Mesendoderm (in vitro differentiated cells): ENCODE data around the gene SEMA3G.

Experiments used
- DNase-seq: peaks from one replicate; pipeline ENCODE4 v3.0.0; 2013
- H2AK5ac ChIP-seq: 2 replicates; pipeline ENCODE4 v1.6.1; 2013; ENCODE audit warnings: low read length, inconsistent platforms
- H2BK120ac ChIP-seq: 2 replicates; pipeline ENCODE4 v1.6.1; 2013; ENCODE audit warnings: low read depth, mild to moderate bottlenecking, low read length, moderate library complexity, mixed read lengths
- H2BK15ac ChIP-seq: replicated peaks from 2 replicates; pipeline ENCODE4 v1.6.1; 2013; ENCODE audit warnings: low read depth, mild to moderate bottlenecking, moderate library complexity
- H2BK5ac ChIP-seq: 2 replicates; pipeline ENCODE4 v1.6.1; 2013; ENCODE audit warnings: low read length, inconsistent platforms
- H3K18ac ChIP-seq: 2 replicates; pipeline ENCODE4 v1.6.1; 2013; ENCODE audit warnings: mild to moderate bottlenecking, low read length, mixed read lengths
- H3K23ac ChIP-seq: one replicate; pipeline ENCODE4 v1.6.1; 2013; ENCODE audit warnings: low read length
- H3K27ac ChIP-seq: 2 replicates; pipeline ENCODE4 v1.5.1; 2013; ENCODE audit warnings: low read depth, mild to moderate bottlenecking, inconsistent platforms, low read length, moderate library complexity
- H3K27me3 ChIP-seq: 2 replicates; pipeline ENCODE4 v1.6.1; 2013; ENCODE audit warnings: low read length, control low read depth, mild to moderate bottlenecking, inconsistent platforms; ENCODE audit not compliant: insufficient read depth, poor library complexity
- H3K36me3 ChIP-seq: 2 replicates; pipeline ENCODE4 v1.6.1; 2013; ENCODE audit warnings: low read length, inconsistent platforms; ENCODE audit not compliant: control insufficient read depth, insufficient read depth
- H3K4ac ChIP-seq: one replicate; pipeline ENCODE4 v1.6.1; 2013; ENCODE audit warnings: low read depth, mild to moderate bottlenecking, low read length, moderate library complexity
- H3K4me1 ChIP-seq: 2 replicates; pipeline ENCODE4 v1.6.1; 2013; ENCODE audit warnings: low read depth, low read length, inconsistent platforms; ENCODE audit not compliant: control insufficient read depth
- H3K4me2 ChIP-seq: 2 replicates; pipeline ENCODE4 v1.6.1; 2013; ENCODE audit warnings: low read length
- H3K4me3 ChIP-seq: 2 replicates; pipeline ENCODE4 v1.5.1; 2013; ENCODE audit warnings: mild to moderate bottlenecking, low read length
- H3K56ac ChIP-seq: one replicate; pipeline ENCODE4 v1.6.1; 2013; ENCODE audit warnings: low read length
- H3K79me1 ChIP-seq: 2 replicates; pipeline ENCODE4 v1.6.1; 2013; ENCODE audit warnings: low read length, inconsistent platforms
- H3K79me2 ChIP-seq: 2 replicates; pipeline ENCODE4 v1.6.1; 2013; ENCODE audit warnings: mild to moderate bottlenecking, low read length; ENCODE audit not compliant: control insufficient read depth, insufficient read depth
- H3K9ac ChIP-seq: 2 replicates; pipeline ENCODE4 v1.6.1; 2013; ENCODE audit warnings: low read length, inconsistent platforms
- H4K5ac ChIP-seq: one replicate; pipeline ENCODE4 v1.6.1; 2013; ENCODE audit warnings: low read length
- H4K8ac ChIP-seq: one replicate; pipeline ENCODE4 v1.6.1; 2013; ENCODE audit warnings: low read depth, mild to moderate bottlenecking, control low read depth, low read length, moderate library complexity
- WGBS: extraction: QIAGEN DNeasy Blood & Tissue Kit; methylation state at CpG from one replicate; pipeline ENCODE4 v1.1.7; 2013; ENCODE audit warnings: low lambda C conversion rate, missing lambda C conversion rate; ENCODE audit not compliant: insufficient coverage; ENCODE audit errors: extremely low coverage; 5-methylcytosine and 5-hydroxymethylcytosine counted together

The SEMA3G gene

DNA sequence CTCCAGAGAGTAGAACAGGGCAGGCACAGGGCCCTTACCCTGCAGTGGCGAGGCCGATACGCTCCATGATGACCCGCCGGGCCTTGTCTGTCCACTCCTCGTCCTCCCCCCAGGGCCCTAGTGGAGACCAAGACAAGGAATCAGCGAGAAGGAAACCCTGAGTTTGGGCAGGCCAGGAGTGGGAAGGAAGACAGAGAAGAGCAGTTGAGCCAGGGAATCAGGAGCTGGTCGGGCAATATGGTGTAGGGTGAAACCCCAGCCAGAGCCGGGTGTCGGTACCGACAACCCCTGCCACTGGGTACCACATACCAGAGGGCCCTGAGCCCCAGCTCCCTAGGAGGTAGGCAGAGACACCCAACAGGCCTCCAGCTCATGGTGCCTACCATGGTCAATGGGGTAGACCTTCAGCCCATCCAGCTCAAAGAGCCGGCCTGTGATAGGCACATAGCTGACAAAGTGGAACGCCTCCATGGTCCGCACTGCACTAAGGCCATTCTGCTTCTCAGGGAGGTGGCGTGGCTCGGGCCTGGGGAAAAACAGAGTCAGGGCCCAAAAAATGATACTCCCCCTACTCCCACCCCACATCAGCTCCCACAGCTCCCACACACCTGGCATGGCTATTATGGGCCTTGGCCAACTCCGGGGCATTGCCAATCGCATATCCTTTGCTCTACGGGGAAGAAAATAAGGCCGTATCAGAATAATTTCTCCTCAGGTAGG lies 38.0 kb downstream of the SEMA3G start:
- no peak overlapping the region for H2BK120ac ChIP-seq
- no CpG with 5 or more reads among the region's 20 CpGs for WGBS
- H3K56ac ChIP-seq = no peak overlapping the region
- H3K9ac ChIP-seq = no peak overlapping the region
- H3K4me2 ChIP-seq = no peak overlapping the region
- no peak overlapping the region for H3K4ac ChIP-seq
- H4K5ac ChIP-seq = no peak overlapping the region
- H3K4me3 ChIP-seq = no peak overlapping the region
- H2AK5ac ChIP-seq = no peak overlapping the region
- H3K4me1 ChIP-seq = no peaks in the 10 kb centered on the region
- H4K8ac ChIP-seq = no peak overlapping the region
- no peak overlapping the region for H2BK15ac ChIP-seq
- H3K79me2 ChIP-seq = peaks cover 15% of the 10 kb centered on the region
- H2BK5ac ChIP-seq = no peak overlapping the region
- H3K27ac ChIP-seq = no peak overlapping the region
- no peaks in the 10 kb centered on the region for H3K27me3 ChIP-seq
- H3K79me1 ChIP-seq = peaks cover 13% of the 10 kb centered on the region
- H3K18ac ChIP-seq = no peak overlapping the region
- no peak for DNase-seq
- H3K23ac ChIP-seq = no peak overlapping the region
- H3K36me3 ChIP-seq = peaks cover 20% of the 10 kb centered on the region

DNA sequence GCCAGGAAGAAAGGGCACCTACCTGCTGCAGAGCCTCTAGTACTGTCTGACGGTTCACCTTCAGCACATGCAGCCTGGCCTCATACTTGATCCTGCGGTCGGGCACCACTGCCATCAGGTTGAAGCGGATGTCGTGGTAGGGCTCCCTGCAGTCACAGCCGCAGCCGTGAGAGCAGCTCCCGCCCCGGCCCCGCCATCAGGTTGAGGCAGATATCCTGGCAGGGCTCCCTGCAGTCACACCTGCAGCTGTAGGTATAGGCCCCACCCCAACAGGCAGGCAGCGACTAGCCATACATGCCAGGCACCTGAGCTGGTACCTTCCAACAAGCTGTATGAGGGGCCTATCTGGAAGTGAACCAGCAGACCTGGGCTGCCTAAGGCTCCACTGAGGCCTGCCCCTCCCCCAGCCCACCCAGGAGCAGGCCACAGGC lies 38.7 kb downstream of the SEMA3G start:
- Histone ChIP-seq H3K79me2 (peaks cover 15% of the 10 kb centered on the region), H3K36me3 (peaks cover 24% of the 10 kb centered on the region), H2BK5ac (no peak overlapping the region), H2AK5ac (no peak overlapping the region), H2BK120ac (no peak overlapping the region), H3K27ac (no peak overlapping the region), H3K23ac (no peak overlapping the region), H3K4me2 (no peak overlapping the region), H2BK15ac (no peak overlapping the region), H3K56ac (no peak overlapping the region), H3K4ac (no peak overlapping the region), H4K8ac (no peak overlapping the region), H3K79me1 (peaks cover 13% of the 10 kb centered on the region), H3K4me1 (no peaks in the 10 kb centered on the region), H3K18ac (no peak overlapping the region), H4K5ac (no peak overlapping the region), H3K9ac (no peak overlapping the region), H3K4me3 (no peak overlapping the region), H3K27me3 (no peaks in the 10 kb centered on the region)
- no CpG with 5 or more reads among the region's 11 CpGs for WGBS
- DNase-seq = no peak

GRCh38 chr3:52405601-52406110 lies 39.2 kb downstream of the SEMA3G start:
- no peak overlapping the region for H2AK5ac ChIP-seq
- WGBS = no CpG with 5 or more reads among the region's 4 CpGs
- H3K27me3 ChIP-seq = no peaks in the 10 kb centered on the region
- no peak overlapping the region for H2BK5ac ChIP-seq
- H3K79me1 ChIP-seq = peaks cover 13% of the 10 kb centered on the region
- no peak overlapping the region for H3K9ac ChIP-seq
- H3K36me3 ChIP-seq = peaks cover 24% of the 10 kb centered on the region
- H3K4ac ChIP-seq = no peak overlapping the region
- H4K5ac ChIP-seq = no peak overlapping the region
- H3K4me2 ChIP-seq = no peak overlapping the region
- no peak overlapping the region for H3K56ac ChIP-seq
- no peak overlapping the region for H2BK120ac ChIP-seq
- no peak for DNase-seq
- H3K4me1 ChIP-seq = no peaks in the 10 kb centered on the region
- H3K18ac ChIP-seq = no peak overlapping the region
- peaks cover 15% of the 10 kb centered on the region for H3K79me2 ChIP-seq
- no peak overlapping the region for H4K8ac ChIP-seq
- no peak overlapping the region for H2BK15ac ChIP-seq
- no peak overlapping the region for H3K27ac ChIP-seq
- no peak overlapping the region for H3K4me3 ChIP-seq
- H3K23ac ChIP-seq = no peak overlapping the region

- Histone ChIP-seq H3K27ac (no peak overlapping the region), H3K4me3 (no peak overlapping the region), H2BK120ac (no peak overlapping the region), H3K4me1 (no peaks in the 10 kb centered on the region), H3K79me1 (peaks cover 13% of the 10 kb centered on the region), H3K56ac (no peak overlapping the region), H3K4ac (no peak overlapping the region), H4K8ac (no peak overlapping the region), H4K5ac (no peak overlapping the region), H3K36me3 (peaks cover 24% of the 10 kb centered on the region), H3K18ac (no peak overlapping the region), H2BK15ac (no peak overlapping the region), H3K27me3 (no peaks in the 10 kb centered on the region), H3K23ac (no peak overlapping the region), H3K4me2 (no peak overlapping the region), H3K9ac (no peak overlapping the region), H3K79me2 (peaks cover 15% of the 10 kb centered on the region), H2BK5ac (no peak overlapping the region), H2AK5ac (no peak overlapping the region)
- WGBS = no CpG with 5 or more reads among the region's 6 CpGs
- no peak for DNase-seq
These were observed 39.8 kb downstream of the SEMA3G start for GRCh38 chr3:52405066-52405465.

GRCh38 chr3:52404391-52404790 lies 40.5 kb downstream of the SEMA3G start:
- Histone ChIP-seq H3K56ac (no peak overlapping the region), H3K4me1 (no peaks in the 10 kb centered on the region), H3K18ac (no peak overlapping the region), H4K5ac (no peak overlapping the region), H3K4me3 (no peak overlapping the region), H3K27ac (no peak overlapping the region), H2AK5ac (no peak overlapping the region), H2BK5ac (no peak overlapping the region), H2BK15ac (no peak overlapping the region), H3K9ac (no peak overlapping the region), H3K79me2 (peaks cover 13% of the 10 kb centered on the region), H2BK120ac (no peak overlapping the region), H4K8ac (no peak overlapping the region), H3K4ac (no peak overlapping the region), H3K79me1 (peaks cover 12% of the 10 kb centered on the region), H3K4me2 (no peak overlapping the region), H3K36me3 (peaks cover 24% of the 10 kb centered on the region), H3K27me3 (no peaks in the 10 kb centered on the region), H3K23ac (no peak overlapping the region)
- WGBS = no CpG with 5 or more reads among the region's 10 CpGs
- DNase-seq = no peak

DNA sequence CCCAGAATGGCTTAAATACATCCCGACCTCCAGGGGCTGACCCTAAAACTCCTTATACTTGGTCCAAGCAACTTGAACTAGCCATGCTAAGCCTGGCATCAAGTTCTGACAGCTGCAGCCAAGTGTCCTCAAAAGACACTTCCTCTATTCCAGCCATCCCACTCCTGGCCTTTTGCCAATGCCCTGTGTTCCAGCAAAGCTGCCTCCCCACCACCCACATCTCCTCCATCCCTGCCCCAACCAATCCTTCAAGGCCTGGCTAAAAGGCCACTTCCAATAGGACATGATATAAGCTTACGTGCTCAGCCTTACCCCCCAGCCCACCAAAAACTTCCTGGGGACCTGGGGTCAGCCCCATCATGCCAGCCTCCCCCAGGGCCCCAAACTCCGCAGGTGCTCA lies 40.9 kb downstream of the SEMA3G start:
- Histone ChIP-seq H2BK15ac (no peak overlapping the region), H3K23ac (no peak overlapping the region), H3K4me3 (no peak overlapping the region), H2BK5ac (no peak overlapping the region), H3K79me1 (peaks cover 9% of the 10 kb centered on the region), H3K4ac (no peak overlapping the region), H2BK120ac (no peak overlapping the region), H4K5ac (no peak overlapping the region), H3K4me2 (no peak overlapping the region), H3K27ac (no peak overlapping the region), H4K8ac (no peak overlapping the region), H3K79me2 (peaks cover 9% of the 10 kb centered on the region), H3K4me1 (no peaks in the 10 kb centered on the region), H3K9ac (no peak overlapping the region), H3K27me3 (no peaks in the 10 kb centered on the region), H3K56ac (no peak overlapping the region), H3K18ac (no peak overlapping the region), H3K36me3 (peaks cover 24% of the 10 kb centered on the region), H2AK5ac (no peak overlapping the region)
- no peak for DNase-seq
- WGBS = no CpG with 5 or more reads among the region's 3 CpGs
